Fibroblast of lung (primary cell): ENCODE measurements around the gene ZNF423. TPM values are rescaled to one million over a fixed set of nuclear protein-coding genes. Genes with fewer than 3 reads are reported as not detected.

Experiments
- DNase-seq, 2 donors: peaks; one replicate each; pipeline versions ENCODE4 v3.0.0 to v3.0.0-alpha.2; 2010; ENCODE audit warnings: low read depth in 2 of 2
- H2AFZ ChIP-seq: 2 replicates; pipeline ENCODE4 v1.5.1; 2012; ENCODE audit warnings: low read length, control low read depth, inconsistent platforms
- H3K27ac ChIP-seq: 2 replicates; pipeline ENCODE4 v1.5.1; 2011; ENCODE audit warnings: low read length, control low read depth; ENCODE audit not compliant: insufficient read depth
- H3K27me3 ChIP-seq: 2 replicates; pipeline ENCODE4 v1.5.1; 2011; ENCODE audit warnings: mild to moderate bottlenecking, low read length; ENCODE audit not compliant: control insufficient read depth, insufficient read depth
- H3K36me3 ChIP-seq: 2 replicates; pipeline ENCODE4 v1.5.1; 2011; ENCODE audit warnings: low read length; ENCODE audit not compliant: control insufficient read depth, insufficient read depth
- H3K4me1 ChIP-seq: 2 replicates; pipeline ENCODE4 v1.5.1; 2011; ENCODE audit warnings: low read length; ENCODE audit not compliant: control insufficient read depth, insufficient read depth; ENCODE audit errors: extremely low read depth
- H3K4me2 ChIP-seq: 2 replicates; pipeline ENCODE4 v1.5.1; 2011; ENCODE audit warnings: low read length, control low read depth; ENCODE audit not compliant: insufficient read depth; ENCODE audit errors: extremely low read depth
- H3K4me3 ChIP-seq, 4 experiments: fragments of 200-600 bp in 1 of 4; sonication (generic) in 1 of 4; replicated peaks in 1 of 4; 2 replicates each; pipeline ENCODE4 v1.5.1; 2011 to 2016; ENCODE audit warnings: low read length in 4 of 4, low read depth in 3 of 4, mild to moderate bottlenecking in 3 of 4, control low read depth in 2 of 4, inconsistent platforms in 1 of 4, mixed read lengths in 1 of 4; ENCODE audit not compliant: insufficient read depth in 1 of 4; ENCODE audit errors: control extremely low read depth in 1 of 4
- H3K79me2 ChIP-seq: 2 replicates; pipeline ENCODE4 v1.5.1; 2012; ENCODE audit warnings: mild to moderate bottlenecking, low read length, inconsistent platforms; ENCODE audit not compliant: control insufficient read depth, insufficient read depth
- H3K9ac ChIP-seq: 2 replicates; pipeline ENCODE4 v1.5.1; 2011; ENCODE audit warnings: mild to moderate bottlenecking, low read length, control low read depth; ENCODE audit not compliant: insufficient read depth
- H3K9me3 ChIP-seq: 2 replicates; pipeline ENCODE4 v1.5.1; 2012; ENCODE audit warnings: low read depth, low read length; ENCODE audit not compliant: control insufficient read depth, insufficient read depth
- H4K20me1 ChIP-seq: 2 replicates; pipeline ENCODE4 v1.5.1; 2011; ENCODE audit warnings: low read length; ENCODE audit not compliant: control insufficient read depth, insufficient read depth; ENCODE audit errors: extremely low read depth
- CTCF ChIP-seq, 2 donors: IDR thresholded peaks in 1 of 2; conservative IDR thresholded peaks in 1 of 2; 1 replicate in 1 of 2; 2 replicates in 1 of 2; pipeline ENCODE4 v1.5.1; 2011 to 2012; ENCODE audit warnings: low read length in 2 of 2, control low read depth in 1 of 2, inconsistent platforms in 1 of 2, low read depth in 1 of 2, mild to moderate bottlenecking in 1 of 2
- EZH2 ChIP-seq: IDR thresholded peaks from 2 replicates; pipeline ENCODE4 v1.5.1; 2012; ENCODE audit warnings: low read length, control low read depth, mild to moderate bottlenecking; ENCODE audit errors: missing control alignments
- polyA plus RNA-seq, 2 donors: library from polyadenylated mRNA; depleted of rRNA in 1 of 2; stranded (reverse) in 1 of 2; unstranded in 1 of 2; fragments of >200 nt; gene quantifications; 2 replicates each; pipeline ENCODE4 v1.2.1, GENCODE V29; 2011 to 2012; ENCODE audit warnings: missing spikeins in 1 of 2
- total RNA-seq: library from RNA; depleted of rRNA; stranded (reverse); fragments of >200 nt; gene quantifications from 2 replicates; pipeline ENCODE4 v1.2.1, GENCODE V29; 2014

The ZNF423 gene
- total and polyA plus RNA-seq, 2 donors (not counting 1 experiment from before 2014, with no cell fraction given): 0.07 to 0.17 TPM

GRCh38 chr16:49465661-49466528 lies 390.0 kb downstream of the ZNF423 start:
- TF ChIP-seq EZH2: no peak
- no peak for TF ChIP-seq CTCF (conservative IDR thresholded peaks at IDR 0.05 in 1 of 2, IDR thresholded peaks at IDR 0.05 in 1 of 2; ENCODE audit: low read depth in 1 of 2, low read length in 2 of 2)
- H3K79me2 ChIP-seq: no peaks in the 10 kb centered on the region
- H3K4me3 ChIP-seq: no peak overlapping the region
- no peaks in the 10 kb centered on the region for H4K20me1 ChIP-seq
- H3K27ac ChIP-seq: no peak overlapping the region
- no peak overlapping the region for H3K4me2 ChIP-seq
- no peaks in the 10 kb centered on the region for H3K9me3 ChIP-seq
- H3K36me3 ChIP-seq: no peaks in the 10 kb centered on the region
- H2AFZ ChIP-seq: no peak overlapping the region
- no peak overlapping the region for H3K9ac ChIP-seq
- no peaks in the 10 kb centered on the region for H3K27me3 ChIP-seq
- H3K4me1 ChIP-seq: no peaks in the 10 kb centered on the region
- no peak for DNase-seq

- no peaks in the 10 kb centered on the region for H3K36me3 ChIP-seq
- DNase-seq: no peak
- no peaks in the 10 kb centered on the region for H3K27me3 ChIP-seq
- H4K20me1 ChIP-seq: no peaks in the 10 kb centered on the region
- no peak overlapping the region for H3K4me3 ChIP-seq
- TF ChIP-seq EZH2 (no peak), CTCF (conservative IDR thresholded peaks at IDR 0.05 in 1 of 2, IDR thresholded peaks at IDR 0.05 in 1 of 2; ENCODE audit: low read depth in 1 of 2, low read length in 2 of 2) (no peak)
- H3K4me2 ChIP-seq: no peak overlapping the region
- H3K9ac ChIP-seq: no peak overlapping the region
- H2AFZ ChIP-seq: no peak overlapping the region
- H3K27ac ChIP-seq: no peak overlapping the region
- no peaks in the 10 kb centered on the region for H3K4me1 ChIP-seq
- no peaks in the 10 kb centered on the region for H3K79me2 ChIP-seq
- H3K9me3 ChIP-seq: no peaks in the 10 kb centered on the region
Measured at GRCh38 chr16:49464877-49465504, 390.9 kb downstream of the ZNF423 start.

- H3K4me2 ChIP-seq: no peak overlapping the region
- TF ChIP-seq EZH2: no peak
- TF ChIP-seq CTCF (conservative IDR thresholded peaks at IDR 0.05 in 1 of 2, IDR thresholded peaks at IDR 0.05 in 1 of 2; ENCODE audit: low read depth in 1 of 2, low read length in 2 of 2): no peak
- no peaks in the 10 kb centered on the region for H3K27me3 ChIP-seq
- H3K36me3 ChIP-seq: no peaks in the 10 kb centered on the region
- no peak for DNase-seq
- H3K79me2 ChIP-seq: no peaks in the 10 kb centered on the region
- no peak overlapping the region for H2AFZ ChIP-seq
- no peaks in the 10 kb centered on the region for H4K20me1 ChIP-seq
- H3K9me3 ChIP-seq: no peaks in the 10 kb centered on the region
- no peak overlapping the region for H3K27ac ChIP-seq
- H3K4me1 ChIP-seq: no peaks in the 10 kb centered on the region
- no peak overlapping the region for H3K4me3 ChIP-seq
- H3K9ac ChIP-seq: no peak overlapping the region
Measured at GRCh38 chr16:49464093-49464492, 391.8 kb downstream of the ZNF423 start.
